IPS-18a (cell line): ENCODE results near the gene CEP44.

Source experiments
- H3K27ac ChIP-seq: one replicate; pipeline ENCODE4 v1.5.1; 2013; ENCODE audit warnings: low read length
- H3K27me3 ChIP-seq: one replicate; pipeline ENCODE4 v1.6.1; 2013; ENCODE audit warnings: mild to moderate bottlenecking, low read length; ENCODE audit not compliant: control insufficient read depth, insufficient read depth
- H3K36me3 ChIP-seq: one replicate; pipeline ENCODE4 v1.6.1; 2013; ENCODE audit warnings: low read depth, low read length; ENCODE audit not compliant: control insufficient read depth
- H3K4me1 ChIP-seq: one replicate; pipeline ENCODE4 v1.6.1; 2013; ENCODE audit warnings: low read depth, low read length; ENCODE audit not compliant: control insufficient read depth
- H3K4me3 ChIP-seq: one replicate; pipeline ENCODE4 v1.5.1; 2013; ENCODE audit warnings: low read length
- H3K9ac ChIP-seq: one replicate; pipeline ENCODE4 v1.6.1; 2013; ENCODE audit warnings: mild to moderate bottlenecking, low read length, moderate library complexity
- H3K9me3 ChIP-seq: one replicate; pipeline ENCODE4 v1.6.1; 2013; ENCODE audit warnings: low read depth, low read length; ENCODE audit not compliant: control insufficient read depth

The CEP44 gene

GRCh38 chr4:174307694-174308093 is 24.0 kb downstream of the CEP44 start:
- Histone ChIP-seq H3K9ac (no peak overlapping the region), H3K36me3 (peaks cover 11% of the 10 kb centered on the region), H3K27me3 (no peaks in the 10 kb centered on the region), H3K4me1 (no peaks in the 10 kb centered on the region), H3K27ac (no peak overlapping the region), H3K9me3 (no peaks in the 10 kb centered on the region), H3K4me3 (no peak overlapping the region)

GRCh38 chr4:174312993-174313392 is 29.3 kb downstream of the CEP44 start:
- H3K27ac ChIP-seq, result no peak overlapping the region
- no peak overlapping the region for H3K9ac ChIP-seq
- H3K4me1 ChIP-seq, result no peaks in the 10 kb centered on the region
- no peak overlapping the region for H3K4me3 ChIP-seq
- no peaks in the 10 kb centered on the region for H3K9me3 ChIP-seq
- H3K27me3 ChIP-seq, result no peaks in the 10 kb centered on the region
- peaks cover 7% of the 10 kb centered on the region for H3K36me3 ChIP-seq

DNA sequence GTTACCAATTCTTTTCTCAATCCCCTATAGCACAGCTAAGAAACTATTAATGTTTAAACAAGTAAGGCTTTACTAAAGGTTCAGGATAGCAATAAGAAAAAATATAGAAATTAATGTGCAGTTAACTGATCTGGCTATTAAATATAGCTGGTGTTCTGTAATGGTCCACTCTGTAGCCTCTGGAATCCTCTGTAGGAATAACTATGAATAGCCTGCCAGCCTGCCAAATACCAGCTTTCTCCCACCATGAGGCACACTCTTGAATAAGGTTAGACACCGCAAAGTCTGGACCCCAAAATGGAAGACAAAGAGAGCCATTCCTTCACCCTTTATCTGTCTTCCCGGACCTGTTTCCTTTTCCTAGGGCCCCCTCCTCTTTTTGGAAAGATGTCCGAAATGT is 30.6 kb downstream of the CEP44 start:
- Histone ChIP-seq H3K9ac (no peak overlapping the region), H3K4me3 (no peak overlapping the region), H3K36me3 (peaks cover 4% of the 10 kb centered on the region), H3K27me3 (no peaks in the 10 kb centered on the region), H3K9me3 (no peaks in the 10 kb centered on the region), H3K4me1 (no peaks in the 10 kb centered on the region), H3K27ac (no peak overlapping the region)

DNA sequence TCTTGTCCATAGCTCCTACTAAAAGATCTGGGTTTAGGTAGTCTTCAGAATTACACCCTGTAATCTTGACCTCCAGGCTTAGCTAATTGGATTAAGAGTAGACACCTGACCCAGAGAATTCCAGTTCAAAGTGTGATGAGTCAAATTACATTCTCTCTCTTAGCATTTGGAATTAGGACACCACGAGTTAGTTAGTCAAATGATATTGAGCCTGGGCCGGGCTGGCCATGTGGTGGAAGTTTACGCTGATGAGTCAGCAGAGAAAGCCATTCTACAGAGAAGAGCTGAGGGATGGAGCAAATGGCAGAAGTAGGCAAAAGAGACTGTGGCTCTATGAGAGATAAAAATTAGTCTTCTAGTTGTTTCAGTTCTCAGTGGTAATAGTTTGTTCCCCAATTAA is 31.1 kb downstream of the CEP44 start:
- Histone ChIP-seq H3K27ac (no peak overlapping the region), H3K4me3 (no peak overlapping the region), H3K9ac (no peak overlapping the region), H3K36me3 (peaks cover 4% of the 10 kb centered on the region), H3K4me1 (no peaks in the 10 kb centered on the region), H3K27me3 (no peaks in the 10 kb centered on the region), H3K9me3 (no peaks in the 10 kb centered on the region)

DNA sequence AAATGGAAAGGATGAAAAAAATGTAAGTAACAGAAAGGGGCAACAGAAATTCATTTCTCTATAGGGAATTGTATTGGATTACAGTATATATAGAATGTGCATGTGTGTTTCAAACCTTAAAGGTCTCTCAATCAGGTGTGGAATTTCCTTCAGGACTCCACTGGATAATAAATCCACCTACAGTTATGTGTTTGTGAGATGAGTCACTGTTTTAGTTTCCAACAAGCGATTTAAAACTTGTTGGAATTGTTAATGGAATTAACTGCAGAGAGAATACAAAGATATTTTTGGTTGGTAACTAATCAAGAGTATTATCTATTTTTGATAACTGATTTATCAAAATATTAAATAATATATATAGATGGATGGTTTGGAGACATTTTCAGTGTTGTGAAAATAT is 32.8 kb downstream of the CEP44 start:
- Histone ChIP-seq H3K4me3 (no peak overlapping the region), H3K36me3 (peaks cover 3% of the 10 kb centered on the region), H3K27ac (no peak overlapping the region), H3K9me3 (no peaks in the 10 kb centered on the region), H3K9ac (no peak overlapping the region), H3K27me3 (no peaks in the 10 kb centered on the region), H3K4me1 (no peaks in the 10 kb centered on the region)

DNA sequence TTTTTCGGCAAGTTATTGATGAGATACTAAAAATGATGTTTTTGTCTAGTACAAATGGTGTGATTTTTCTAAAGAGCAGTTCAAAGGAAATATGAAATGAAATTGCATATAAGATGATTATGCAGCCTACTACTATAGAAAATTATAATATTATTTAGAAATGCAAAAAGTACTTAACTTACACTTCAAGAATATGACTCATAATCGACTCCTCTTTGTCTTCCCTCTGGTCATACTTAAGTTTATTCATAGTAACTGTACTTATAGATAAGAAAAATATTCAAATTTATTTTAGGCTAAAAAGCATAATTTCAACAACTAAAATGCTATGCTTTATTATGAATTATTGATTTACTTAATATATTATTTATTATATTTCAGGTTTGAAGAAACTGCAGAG is 33.2 kb downstream of the CEP44 start:
- no peaks in the 10 kb centered on the region for H3K27me3 ChIP-seq
- H3K36me3 ChIP-seq, result no peaks in the 10 kb centered on the region
- no peak overlapping the region for H3K27ac ChIP-seq
- H3K4me3 ChIP-seq, result no peak overlapping the region
- H3K9ac ChIP-seq, result no peak overlapping the region
- H3K9me3 ChIP-seq, result no peaks in the 10 kb centered on the region
- no peaks in the 10 kb centered on the region for H3K4me1 ChIP-seq

DNA sequence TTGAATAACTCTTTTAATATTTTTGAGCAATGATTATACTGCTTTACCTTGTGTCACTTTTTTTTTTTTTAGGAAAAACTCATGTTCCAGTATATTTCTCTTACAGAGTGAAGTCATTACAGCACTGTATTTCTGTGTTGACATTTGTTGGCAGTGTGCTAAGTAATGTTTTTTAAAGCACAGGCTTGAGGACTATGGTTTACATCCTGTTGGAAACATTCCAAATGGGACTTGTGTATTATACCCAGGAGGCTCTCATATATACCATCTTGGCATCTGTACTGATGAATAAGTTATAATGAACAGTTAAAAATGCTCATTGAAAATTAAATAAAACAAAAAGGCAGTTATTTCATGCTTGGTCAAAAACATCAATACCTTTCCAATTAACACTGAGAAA is 33.8 kb downstream of the CEP44 start:
- Histone ChIP-seq H3K4me1 (no peaks in the 10 kb centered on the region), H3K4me3 (no peak overlapping the region), H3K36me3 (no peaks in the 10 kb centered on the region), H3K27ac (no peak overlapping the region), H3K9ac (no peak overlapping the region), H3K9me3 (no peaks in the 10 kb centered on the region), H3K27me3 (no peaks in the 10 kb centered on the region)

- no peak overlapping the region for H3K4me3 ChIP-seq
- no peak overlapping the region for H3K9ac ChIP-seq
- no peaks in the 10 kb centered on the region for H3K9me3 ChIP-seq
- no peaks in the 10 kb centered on the region for H3K4me1 ChIP-seq
- H3K36me3 ChIP-seq, result no peaks in the 10 kb centered on the region
- H3K27me3 ChIP-seq, result no peaks in the 10 kb centered on the region
- H3K27ac ChIP-seq, result no peak overlapping the region
Measured at GRCh38 chr4:174318829-174319764, 35.4 kb downstream of the CEP44 start.

GRCh38 chr4:174320494-174321199 is 36.9 kb downstream of the CEP44 start:
- Histone ChIP-seq H3K4me1 (no peaks in the 10 kb centered on the region), H3K9ac (no peak overlapping the region), H3K9me3 (no peaks in the 10 kb centered on the region), H3K27ac (no peak overlapping the region), H3K4me3 (no peak overlapping the region), H3K27me3 (no peaks in the 10 kb centered on the region), H3K36me3 (no peaks in the 10 kb centered on the region)

- Histone ChIP-seq H3K36me3 (no peaks in the 10 kb centered on the region), H3K9me3 (no peaks in the 10 kb centered on the region), H3K27me3 (no peaks in the 10 kb centered on the region), H3K27ac (no peak overlapping the region), H3K4me1 (no peaks in the 10 kb centered on the region), H3K4me3 (no peak overlapping the region), H3K9ac (no peak overlapping the region)
Measured at GRCh38 chr4:174324236-174324635, 40.5 kb downstream of the CEP44 start.

DNA sequence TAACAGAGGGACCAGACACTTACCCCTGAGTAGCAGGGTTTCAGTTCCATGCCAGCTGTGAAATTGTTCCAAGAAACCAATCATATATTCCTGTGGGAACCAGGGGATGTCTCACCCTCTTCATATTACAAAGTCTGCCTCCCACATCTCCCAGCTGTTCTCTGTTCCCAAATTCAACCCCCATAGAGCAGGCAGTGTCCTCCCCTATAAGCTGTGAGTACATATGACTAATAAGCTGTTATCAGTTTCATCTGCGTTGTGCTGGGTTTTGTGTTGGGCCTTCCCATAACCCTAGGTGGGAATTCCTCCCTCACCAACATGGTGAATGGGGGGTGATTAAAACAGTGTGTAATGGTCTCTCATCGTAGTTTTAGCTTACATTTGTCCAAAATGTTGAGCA is 41.0 kb downstream of the CEP44 start:
- H3K27ac ChIP-seq, result no peak overlapping the region
- no peaks in the 10 kb centered on the region for H3K27me3 ChIP-seq
- no peak overlapping the region for H3K9ac ChIP-seq
- H3K9me3 ChIP-seq, result no peaks in the 10 kb centered on the region
- no peaks in the 10 kb centered on the region for H3K36me3 ChIP-seq
- no peak overlapping the region for H3K4me3 ChIP-seq
- no peaks in the 10 kb centered on the region for H3K4me1 ChIP-seq
